WTC11 (cell line): ENCODE results near the gene B4GAT1. TPM values are rescaled to one million over a fixed set of nuclear protein-coding genes. Genes with fewer than 3 reads are reported as not detected.

ENCODE experiments used
- CDX4 ChIP-seq: fragments of 250-450 bp; sonication (Bioruptor Pico); IDR thresholded peaks from 2 replicates; pipeline ENCODE4 v1.9.0; 2021; ENCODE audit warnings: moderate library complexity, mild to moderate bottlenecking, inconsistent platforms, borderline replicate concordance
- E2F5 ChIP-seq: sonication (generic); formaldehyde crosslinking; IDR thresholded peaks from 2 replicates; pipeline ENCODE4 v1.8.1; 2022; ENCODE audit warnings: mild to moderate bottlenecking, moderate library complexity, missing genetic modification reagents
- ESRRA ChIP-seq: sonication (generic); formaldehyde crosslinking; IDR thresholded peaks from 2 replicates; pipeline ENCODE4 v1.8.1; 2022; ENCODE audit warnings: mild to moderate bottlenecking, missing genetic modification reagents, borderline replicate concordance
- JAZF1 ChIP-seq: fragments of 250-450 bp; sonication (Bioruptor Pico); IDR thresholded peaks from 2 replicates; pipeline ENCODE4 v1.9.0; 2021; ENCODE audit warnings: moderate library complexity, mild to moderate bottlenecking, inconsistent platforms
- NFATC4 ChIP-seq: fragments of 250-450 bp; sonication (Bioruptor Pico); IDR thresholded peaks from 2 replicates; pipeline ENCODE4 v1.9.0; 2021; ENCODE audit warnings: mild to moderate bottlenecking
- SMAD3 ChIP-seq: sonication (generic); formaldehyde crosslinking; IDR thresholded peaks from 2 replicates; pipeline ENCODE4 v1.8.0; 2022; ENCODE audit warnings: missing genetic modification reagents, mild to moderate bottlenecking, borderline replicate concordance
- SMAD4 ChIP-seq: sonication (generic); formaldehyde crosslinking; IDR thresholded peaks from 2 replicates; pipeline ENCODE4 v1.8.0; 2022; ENCODE audit warnings: mild to moderate bottlenecking, missing genetic modification reagents
- SOX15 ChIP-seq: fragments of 250-450 bp; sonication (Bioruptor Pico); IDR thresholded peaks from 2 replicates; pipeline ENCODE4 v1.9.0; 2021; ENCODE audit warnings: mild to moderate bottlenecking
- SP1 ChIP-seq: sonication (generic); formaldehyde crosslinking; conservative IDR thresholded peaks from 2 replicates; pipeline ENCODE4 v1.8.1; 2022; ENCODE audit warnings: missing genetic modification reagents
- STAT6 ChIP-seq: sonication (generic); formaldehyde crosslinking; conservative IDR thresholded peaks from 2 replicates; pipeline ENCODE4 v1.8.1; 2023; ENCODE audit warnings: mild to moderate bottlenecking, low read depth, missing genetic modification reagents, moderate library complexity
- ZNF232 ChIP-seq: sonication (generic); formaldehyde crosslinking; IDR thresholded peaks from 2 replicates; pipeline ENCODE4 v1.8.0; 2022; ENCODE audit warnings: mild to moderate bottlenecking, missing genetic modification reagents
- ZNF416 ChIP-seq: fragments of 250-450 bp; sonication (Bioruptor Pico); IDR thresholded peaks from 2 replicates; pipeline ENCODE4 v1.9.0; 2021; ENCODE audit warnings: mild to moderate bottlenecking, inconsistent platforms
- total RNA-seq: library from RNA; stranded (reverse); gene quantifications from 3 replicates; pipeline ENCODE4 v1.2.3, GENCODE V29; 2021
- TF ChIP-seq, protein P1 (sequence below): sonication (generic); formaldehyde crosslinking; IDR thresholded peaks from 2 replicates; pipeline ENCODE4 v1.8.1; 2023; ENCODE audit warnings: mild to moderate bottlenecking, missing genetic modification reagents, borderline replicate concordance
- TF ChIP-seq, protein P2 (sequence below): sonication (generic); formaldehyde crosslinking; IDR thresholded peaks from 2 replicates; pipeline ENCODE4 v1.8.0; 2023; ENCODE audit warnings: missing genetic modification reagents, mild to moderate bottlenecking, borderline replicate concordance

The B4GAT1 gene
- total RNA-seq, 1 experiment from 2014 or later: 34.1 TPM

DNA sequence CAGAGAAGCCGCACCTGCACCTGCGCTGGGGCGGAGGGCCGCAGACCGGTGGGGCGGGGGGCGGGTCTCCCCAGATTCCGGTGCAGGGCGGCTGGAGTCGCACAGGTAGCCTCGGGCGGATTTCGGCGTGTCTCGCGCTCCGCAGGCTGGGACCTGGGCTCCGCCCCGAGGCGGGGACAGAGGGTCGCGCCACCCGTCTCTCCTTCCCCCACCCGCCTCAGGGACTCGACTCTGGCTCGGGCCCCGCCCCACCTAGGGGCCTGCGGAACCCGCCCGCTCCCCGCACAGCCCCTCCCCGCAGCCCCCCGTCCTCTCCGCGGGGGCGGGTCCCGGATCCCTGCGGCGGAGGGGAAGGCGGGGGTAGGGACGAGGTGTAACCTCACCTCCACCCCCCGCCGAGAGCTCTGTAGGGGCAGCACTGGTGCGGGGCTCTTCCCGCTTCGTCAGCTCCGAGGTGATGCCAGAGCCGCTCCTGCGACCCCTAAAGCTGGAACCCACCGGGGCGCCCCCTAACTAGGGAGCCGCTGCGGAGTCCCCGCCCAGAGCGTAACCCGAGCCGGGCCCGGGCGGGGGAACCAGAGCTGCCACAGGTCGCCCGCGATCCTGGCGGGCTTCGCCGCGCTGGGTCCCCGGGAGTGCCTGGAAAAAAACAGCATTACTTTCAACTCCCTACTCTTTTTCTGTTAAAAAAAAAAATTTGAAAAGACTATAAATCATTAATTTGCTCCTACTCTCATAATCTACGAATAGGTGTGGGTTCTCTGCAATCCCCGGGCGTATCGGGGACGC, 24.4 kb upstream of the B4GAT1 start, which contains the start of gene SLC29A2 (continued):
- TF ChIP-seq, protein P1, sequence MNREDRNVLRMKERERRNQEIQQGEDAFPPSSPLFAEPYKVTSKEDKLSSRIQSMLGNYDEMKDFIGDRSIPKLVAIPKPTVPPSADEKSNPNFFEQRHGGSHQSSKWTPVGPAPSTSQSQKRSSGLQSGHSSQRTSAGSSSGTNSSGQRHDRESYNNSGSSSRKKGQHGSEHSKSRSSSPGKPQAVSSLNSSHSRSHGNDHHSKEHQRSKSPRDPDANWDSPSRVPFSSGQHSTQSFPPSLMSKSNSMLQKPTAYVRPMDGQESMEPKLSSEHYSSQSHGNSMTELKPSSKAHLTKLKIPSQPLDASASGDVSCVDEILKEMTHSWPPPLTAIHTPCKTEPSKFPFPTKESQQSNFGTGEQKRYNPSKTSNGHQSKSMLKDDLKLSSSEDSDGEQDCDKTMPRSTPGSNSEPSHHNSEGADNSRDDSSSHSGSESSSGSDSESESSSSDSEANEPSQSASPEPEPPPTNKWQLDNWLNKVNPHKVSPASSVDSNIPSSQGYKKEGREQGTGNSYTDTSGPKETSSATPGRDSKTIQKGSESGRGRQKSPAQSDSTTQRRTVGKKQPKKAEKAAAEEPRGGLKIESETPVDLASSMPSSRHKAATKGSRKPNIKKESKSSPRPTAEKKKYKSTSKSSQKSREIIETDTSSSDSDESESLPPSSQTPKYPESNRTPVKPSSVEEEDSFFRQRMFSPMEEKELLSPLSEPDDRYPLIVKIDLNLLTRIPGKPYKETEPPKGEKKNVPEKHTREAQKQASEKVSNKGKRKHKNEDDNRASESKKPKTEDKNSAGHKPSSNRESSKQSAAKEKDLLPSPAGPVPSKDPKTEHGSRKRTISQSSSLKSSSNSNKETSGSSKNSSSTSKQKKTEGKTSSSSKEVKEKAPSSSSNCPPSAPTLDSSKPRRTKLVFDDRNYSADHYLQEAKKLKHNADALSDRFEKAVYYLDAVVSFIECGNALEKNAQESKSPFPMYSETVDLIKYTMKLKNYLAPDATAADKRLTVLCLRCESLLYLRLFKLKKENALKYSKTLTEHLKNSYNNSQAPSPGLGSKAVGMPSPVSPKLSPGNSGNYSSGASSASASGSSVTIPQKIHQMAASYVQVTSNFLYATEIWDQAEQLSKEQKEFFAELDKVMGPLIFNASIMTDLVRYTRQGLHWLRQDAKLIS (CRISPR knock-in tag): 0 out of 2 replicates have a peak, but pooled peaks have one; percentile 36
- no peak for TF ChIP-seq SMAD4 (CRISPR knock-in tag)
- no peak for TF ChIP-seq JAZF1 (CRISPR knock-in tag)
- 0 out of 2 replicates have a peak, but pooled peaks have one; percentile 24 for TF ChIP-seq SMAD3 (CRISPR knock-in tag)
- no peak for TF ChIP-seq SOX15 (CRISPR knock-in tag)
- peak; percentile 56 for TF ChIP-seq SP1 (CRISPR knock-in tag)
- TF ChIP-seq ZNF232 (CRISPR knock-in tag): peak; percentile 66; the same call in 1 of the 2 replicates
- TF ChIP-seq, protein P2, sequence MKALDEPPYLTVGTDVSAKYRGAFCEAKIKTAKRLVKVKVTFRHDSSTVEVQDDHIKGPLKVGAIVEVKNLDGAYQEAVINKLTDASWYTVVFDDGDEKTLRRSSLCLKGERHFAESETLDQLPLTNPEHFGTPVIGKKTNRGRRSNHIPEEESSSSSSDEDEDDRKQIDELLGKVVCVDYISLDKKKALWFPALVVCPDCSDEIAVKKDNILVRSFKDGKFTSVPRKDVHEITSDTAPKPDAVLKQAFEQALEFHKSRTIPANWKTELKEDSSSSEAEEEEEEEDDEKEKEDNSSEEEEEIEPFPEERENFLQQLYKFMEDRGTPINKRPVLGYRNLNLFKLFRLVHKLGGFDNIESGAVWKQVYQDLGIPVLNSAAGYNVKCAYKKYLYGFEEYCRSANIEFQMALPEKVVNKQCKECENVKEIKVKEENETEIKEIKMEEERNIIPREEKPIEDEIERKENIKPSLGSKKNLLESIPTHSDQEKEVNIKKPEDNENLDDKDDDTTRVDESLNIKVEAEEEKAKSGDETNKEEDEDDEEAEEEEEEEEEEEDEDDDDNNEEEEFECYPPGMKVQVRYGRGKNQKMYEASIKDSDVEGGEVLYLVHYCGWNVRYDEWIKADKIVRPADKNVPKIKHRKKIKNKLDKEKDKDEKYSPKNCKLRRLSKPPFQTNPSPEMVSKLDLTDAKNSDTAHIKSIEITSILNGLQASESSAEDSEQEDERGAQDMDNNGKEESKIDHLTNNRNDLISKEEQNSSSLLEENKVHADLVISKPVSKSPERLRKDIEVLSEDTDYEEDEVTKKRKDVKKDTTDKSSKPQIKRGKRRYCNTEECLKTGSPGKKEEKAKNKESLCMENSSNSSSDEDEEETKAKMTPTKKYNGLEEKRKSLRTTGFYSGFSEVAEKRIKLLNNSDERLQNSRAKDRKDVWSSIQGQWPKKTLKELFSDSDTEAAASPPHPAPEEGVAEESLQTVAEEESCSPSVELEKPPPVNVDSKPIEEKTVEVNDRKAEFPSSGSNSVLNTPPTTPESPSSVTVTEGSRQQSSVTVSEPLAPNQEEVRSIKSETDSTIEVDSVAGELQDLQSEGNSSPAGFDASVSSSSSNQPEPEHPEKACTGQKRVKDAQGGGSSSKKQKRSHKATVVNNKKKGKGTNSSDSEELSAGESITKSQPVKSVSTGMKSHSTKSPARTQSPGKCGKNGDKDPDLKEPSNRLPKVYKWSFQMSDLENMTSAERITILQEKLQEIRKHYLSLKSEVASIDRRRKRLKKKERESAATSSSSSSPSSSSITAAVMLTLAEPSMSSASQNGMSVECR: peak; percentile 78; the same call in 1 of the 2 replicates
- 0 out of 2 replicates have a peak, but pooled peaks have one; percentile 50 for TF ChIP-seq E2F5 (CRISPR knock-in tag)
- TF ChIP-seq ESRRA (CRISPR knock-in tag): 0 out of 2 replicates have a peak, but pooled peaks have one; percentile 19
- 0 out of 2 replicates have a peak, but pooled peaks have one; percentile 31 for TF ChIP-seq STAT6 (CRISPR knock-in tag)
- no peak for TF ChIP-seq NFATC4
- no peak for TF ChIP-seq CDX4 (CRISPR knock-in tag)
- TF ChIP-seq ZNF416: peak; percentile 58; the same call in 1 of the 2 replicates
